ENCODE measurements around the gene SERPINH1.

DNA sequence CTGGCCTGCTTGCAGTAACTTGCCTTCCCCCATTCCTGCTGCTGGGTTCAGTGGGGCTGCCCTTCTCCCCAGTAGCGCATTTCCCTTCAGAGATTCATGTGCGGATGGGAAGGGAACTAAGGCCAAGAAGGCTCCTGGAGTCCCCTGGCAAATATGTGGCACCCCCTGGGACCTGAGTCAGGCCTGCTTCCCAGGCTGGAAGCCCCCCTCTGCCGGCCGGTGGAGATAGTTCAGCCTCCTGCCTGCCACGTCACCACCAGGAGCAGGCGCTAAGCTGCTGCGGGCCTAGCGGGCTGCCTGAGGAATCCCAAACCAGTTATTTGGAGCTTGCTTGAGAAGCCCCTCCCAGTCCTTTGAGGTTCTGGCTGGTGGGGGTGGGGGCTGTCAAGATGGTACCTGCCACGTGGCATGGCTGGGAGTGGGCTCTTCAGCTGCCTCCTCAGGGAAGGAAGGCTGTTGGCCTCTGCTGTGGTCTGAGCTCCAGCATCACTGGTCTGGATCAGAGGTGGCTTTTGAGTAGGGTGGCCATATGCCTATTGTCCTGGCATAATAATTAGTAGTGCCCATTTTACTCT, 2.0 kb downstream of the SERPINH1 start:
- TF ChIP-seq, protein P1, sequence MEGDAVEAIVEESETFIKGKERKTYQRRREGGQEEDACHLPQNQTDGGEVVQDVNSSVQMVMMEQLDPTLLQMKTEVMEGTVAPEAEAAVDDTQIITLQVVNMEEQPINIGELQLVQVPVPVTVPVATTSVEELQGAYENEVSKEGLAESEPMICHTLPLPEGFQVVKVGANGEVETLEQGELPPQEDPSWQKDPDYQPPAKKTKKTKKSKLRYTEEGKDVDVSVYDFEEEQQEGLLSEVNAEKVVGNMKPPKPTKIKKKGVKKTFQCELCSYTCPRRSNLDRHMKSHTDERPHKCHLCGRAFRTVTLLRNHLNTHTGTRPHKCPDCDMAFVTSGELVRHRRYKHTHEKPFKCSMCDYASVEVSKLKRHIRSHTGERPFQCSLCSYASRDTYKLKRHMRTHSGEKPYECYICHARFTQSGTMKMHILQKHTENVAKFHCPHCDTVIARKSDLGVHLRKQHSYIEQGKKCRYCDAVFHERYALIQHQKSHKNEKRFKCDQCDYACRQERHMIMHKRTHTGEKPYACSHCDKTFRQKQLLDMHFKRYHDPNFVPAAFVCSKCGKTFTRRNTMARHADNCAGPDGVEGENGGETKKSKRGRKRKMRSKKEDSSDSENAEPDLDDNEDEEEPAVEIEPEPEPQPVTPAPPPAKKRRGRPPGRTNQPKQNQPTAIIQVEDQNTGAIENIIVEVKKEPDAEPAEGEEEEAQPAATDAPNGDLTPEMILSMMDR (IDR thresholded peaks at IDR 0.05): peak; percentile 20 to 52 (median 51)
- no peak for TF ChIP-seq POLR2A (IDR thresholded peaks at IDR 0.05)

Measured in testis (tissue), 2 donors.